ENCODE results near the gene PPP2R2B. TPM values are rescaled to one million over a fixed set of nuclear protein-coding genes. Genes with fewer than 3 reads are reported as not detected.

Gene PPP2R2B
- total RNA-seq, 2 donors from 2014 or later = 9.5 to 29.8 TPM

GRCh38 chr5:146917931-146918330, 39.4 kb upstream of the PPP2R2B start:
- no peak for DNase-seq (ENCODE audit: low spot score)
- no peaks in the 10 kb centered on the region for H3K4me1 ChIP-seq (ENCODE audit: control insufficient read depth in 1 of 2, low read depth in 2 of 2)
- no peaks in the 10 kb centered on the region for H3K27me3 ChIP-seq (replicated peaks; ENCODE audit: insufficient read depth)
- H3K9me3 ChIP-seq = no peaks in the 10 kb centered on the region
- no peak overlapping the region for H3K4me3 ChIP-seq
- TF ChIP-seq CTCF (IDR thresholded peaks at IDR 0.05) = no peak
- ATAC-seq (ENCODE audit: insufficient number of reproducible peaks, low FRiP score, low read depth) = no peak
- H3K27ac ChIP-seq = no peak overlapping the region
- H3K36me3 ChIP-seq = no peaks in the 10 kb centered on the region

- H3K4me3 ChIP-seq = no peak overlapping the region
- H3K36me3 ChIP-seq = no peaks in the 10 kb centered on the region
- no peaks in the 10 kb centered on the region for H3K4me1 ChIP-seq (ENCODE audit: control insufficient read depth in 1 of 2, low read depth in 2 of 2)
- no peak for TF ChIP-seq CTCF (IDR thresholded peaks at IDR 0.05)
- no peaks in the 10 kb centered on the region for H3K9me3 ChIP-seq
- DNase-seq (ENCODE audit: low spot score) (no peak), ATAC-seq (ENCODE audit: insufficient number of reproducible peaks, low FRiP score, low read depth) (no peak)
- H3K27ac ChIP-seq = no peak overlapping the region
- H3K27me3 ChIP-seq (replicated peaks; ENCODE audit: insufficient read depth) = no peaks in the 10 kb centered on the region
Observed at GRCh38 chr5:146912874-146913273, 34.3 kb upstream of the PPP2R2B start.

- no peak for TF ChIP-seq CTCF (IDR thresholded peaks at IDR 0.05)
Observed at GRCh38 chr5:146910239-146910638, 31.7 kb upstream of the PPP2R2B start.

GRCh38 chr5:146909255-146910068, 30.9 kb upstream of the PPP2R2B start:
- no peaks in the 10 kb centered on the region for H3K9me3 ChIP-seq
- ATAC-seq (ENCODE audit: insufficient number of reproducible peaks, low FRiP score, low read depth) (no peak), DNase-seq (ENCODE audit: low spot score) (no peak)
- no peaks in the 10 kb centered on the region for H3K27me3 ChIP-seq (replicated peaks; ENCODE audit: insufficient read depth)
- H3K4me3 ChIP-seq = no peak overlapping the region
- H3K4me1 ChIP-seq (ENCODE audit: control insufficient read depth in 1 of 2, low read depth in 2 of 2) = no peaks in the 10 kb centered on the region
- no peak for TF ChIP-seq CTCF (IDR thresholded peaks at IDR 0.05)
- no peaks in the 10 kb centered on the region for H3K36me3 ChIP-seq
- no peak overlapping the region for H3K27ac ChIP-seq

More at GRCh38 chr5:146910239-146910638, 31.7 kb upstream of the PPP2R2B start:
- no peaks in the 10 kb centered on the region for H3K9me3 ChIP-seq
- DNase-seq (ENCODE audit: low spot score) (no peak), ATAC-seq (ENCODE audit: insufficient number of reproducible peaks, low FRiP score, low read depth) (no peak)
- no peaks in the 10 kb centered on the region for H3K36me3 ChIP-seq
- H3K4me1 ChIP-seq (ENCODE audit: control insufficient read depth in 1 of 2, low read depth in 2 of 2) = no peaks in the 10 kb centered on the region
- H3K4me3 ChIP-seq = no peak overlapping the region
- no peaks in the 10 kb centered on the region for H3K27me3 ChIP-seq (replicated peaks; ENCODE audit: insufficient read depth)
- no peak overlapping the region for H3K27ac ChIP-seq

- Histone ChIP-seq H3K36me3 (no peaks in the 10 kb centered on the region), H3K27me3 (replicated peaks; ENCODE audit: insufficient read depth) (no peaks in the 10 kb centered on the region), H3K9me3 (no peaks in the 10 kb centered on the region), H3K27ac (no peak overlapping the region), H3K4me1 (ENCODE audit: control insufficient read depth in 1 of 2, low read depth in 2 of 2) (no peaks in the 10 kb centered on the region), H3K4me3 (no peak overlapping the region)
- ATAC-seq (ENCODE audit: insufficient number of reproducible peaks, low FRiP score, low read depth) = no peak
- no peak for TF ChIP-seq CTCF (IDR thresholded peaks at IDR 0.05)
- DNase-seq (ENCODE audit: low spot score) = no peak
Observed at GRCh38 chr5:146906803-146907202, 28.2 kb upstream of the PPP2R2B start.

All from thoracic aorta (tissue), 2 donors.